Fibroblast of peridontal ligament (primary cell): ENCODE results near the gene TRMT112.

Source experiments
- DNase-seq: peaks from one replicate; pipeline ENCODE4 v3.0.0-alpha.2; 2010; ENCODE audit errors: extremely low read depth

TRMT112 gene

GRCh38 chr11:64351136-64351631 lies 33.8 kb upstream of the TRMT112 start:
- no peak for DNase-seq

GRCh38 chr11:64349404-64349803 lies 32.0 kb upstream of the TRMT112 start:
- no peak for DNase-seq

GRCh38 chr11:64349025-64349387 lies 31.6 kb upstream of the TRMT112 start:
- no peak for DNase-seq

GRCh38 chr11:64348383-64349024 lies 31.1 kb upstream of the TRMT112 start:
- DNase-seq, result no peak

GRCh38 chr11:64347193-64347867 lies 30.0 kb upstream of the TRMT112 start:
- no peak for DNase-seq

GRCh38 chr11:64344787-64345186 lies 27.4 kb upstream of the TRMT112 start:
- no peak for DNase-seq

- DNase-seq, result no peak
Observed at GRCh38 chr11:64343767-64344559, 26.6 kb upstream of the TRMT112 start.

- DNase-seq, result no peak
Observed at GRCh38 chr11:64342869-64343745, 25.7 kb upstream of the TRMT112 start.

GRCh38 chr11:64341851-64342791 lies 24.8 kb upstream of the TRMT112 start:
- DNase-seq, result peak; percentile 70

- DNase-seq, result no peak
Observed at GRCh38 chr11:64341429-64341828, 24.1 kb upstream of the TRMT112 start.

- DNase-seq, result no peak
Observed at GRCh38 chr11:64340671-64341335, 23.4 kb upstream of the TRMT112 start.

- no peak for DNase-seq
Observed at GRCh38 chr11:64339754-64340408, 22.5 kb upstream of the TRMT112 start, which contains the start of gene CCDC88B. Gene CCDC88B (plus strand): TSS chr11:64340204. CDS start chr11:64340267, 63 bp downstream.

- DNase-seq, result no peak
Observed at GRCh38 chr11:64339286-64339685, 21.9 kb upstream of the TRMT112 start.

- no peak for DNase-seq
Observed at GRCh38 chr11:64338716-64339115, 21.4 kb upstream of the TRMT112 start.

- DNase-seq, result no peak
Observed at GRCh38 chr11:64337538-64338249, 20.3 kb upstream of the TRMT112 start.

- DNase-seq, result peak; percentile 71
Observed at GRCh38 chr11:64334764-64335735, 17.7 kb upstream of the TRMT112 start.

- DNase-seq, result no peak
Observed at GRCh38 chr11:64333556-64333955, 16.2 kb upstream of the TRMT112 start.
